ENCODE measurements around the gene NHS. TPM values are rescaled to one million over a fixed set of nuclear protein-coding genes. Genes with fewer than 3 reads are reported as not detected.

Gene NHS
- total and polyA plus RNA-seq, 5 donors, result 0.61 to 1.7 (median 1.6) TPM

GRCh38 chrX:17587366-17587765 lies 212.4 kb downstream of the NHS start:
- ATAC-seq (no peak), DNase-seq (no peak)
- Histone ChIP-seq H3K4me3 (ENCODE audit: low read length) (no peak overlapping the region), H3K4me1 (ENCODE audit: control insufficient read depth, insufficient read depth, low read length) (peaks cover 3% of the 10 kb centered on the region), H3K9me3 (ENCODE audit: control insufficient read depth, low read length) (no peaks in the 10 kb centered on the region), H3K27me3 (ENCODE audit: control insufficient read depth, insufficient read depth) (no peaks in the 10 kb centered on the region), H3K27ac (ENCODE audit: low read length) (no peak overlapping the region)
- WGBS, result 95% methylated on average over 6 of the region's 6 CpGs
- intact Hi-C loops (cut with DNase I), result no loop called here

- no peaks in the 10 kb centered on the region for H3K9me3 ChIP-seq (ENCODE audit: control insufficient read depth, low read length)
- intact Hi-C loops (cut with DNase I), result no loop called here
Measured at GRCh38 chrX:17588303-17588702, 213.3 kb downstream of the NHS start.

GRCh38 chrX:17590892-17591740 lies 216.1 kb downstream of the NHS start:
- H3K27me3 ChIP-seq (ENCODE audit: control insufficient read depth, insufficient read depth), result no peaks in the 10 kb centered on the region
- intact Hi-C loops (cut with DNase I), result loop anchor here in 2 of 4 donors (10.0 kb wide), 2 partner anchors 56 to 346 kb away; no protein-coding TSS in a partner anchor
- H3K27ac ChIP-seq (ENCODE audit: low read length), result no peak overlapping the region
- 35% methylated on average over 9 of the region's 9 CpGs for WGBS
- peaks cover 3% of the 10 kb centered on the region for H3K4me1 ChIP-seq (ENCODE audit: control insufficient read depth, insufficient read depth, low read length)
- no peaks in the 10 kb centered on the region for H3K9me3 ChIP-seq (ENCODE audit: control insufficient read depth, low read length)
- ATAC-seq (peak; percentile 88 to 90), DNase-seq (peak; percentile 44 to 75 (median 70))
- no peak overlapping the region for H3K4me3 ChIP-seq (ENCODE audit: low read length)

More at GRCh38 chrX:17588303-17588702, 213.3 kb downstream of the NHS start:
- WGBS, result 82% methylated on average over 3 of the region's 3 CpGs
- Histone ChIP-seq H3K27ac (ENCODE audit: low read length) (no peak overlapping the region), H3K27me3 (ENCODE audit: control insufficient read depth, insufficient read depth) (no peaks in the 10 kb centered on the region), H3K4me3 (ENCODE audit: low read length) (no peak overlapping the region), H3K4me1 (ENCODE audit: control insufficient read depth, insufficient read depth, low read length) (peaks cover 3% of the 10 kb centered on the region)
- ATAC-seq (no peak), DNase-seq (no peak)

DNA sequence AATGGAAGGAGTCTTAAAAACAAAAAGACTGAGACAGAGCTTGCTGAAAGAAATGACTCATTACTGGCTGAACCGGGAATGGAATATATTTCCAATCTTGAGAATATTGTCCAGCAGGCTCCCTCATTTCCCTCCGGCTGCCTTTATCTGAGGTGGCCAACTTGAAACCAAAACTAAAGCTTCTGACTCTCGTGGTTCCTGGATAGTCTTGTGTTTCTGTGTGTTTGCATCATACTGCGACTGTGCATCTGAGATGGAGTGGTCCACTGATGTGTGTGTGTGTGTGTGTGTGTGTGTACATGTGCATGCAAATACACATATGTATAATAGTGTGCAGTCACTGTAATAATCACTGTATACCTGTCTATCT lies 216.7 kb downstream of the NHS start:
- Histone ChIP-seq H3K4me1 (ENCODE audit: control insufficient read depth, insufficient read depth, low read length) (peaks cover 5% of the 10 kb centered on the region), H3K9me3 (ENCODE audit: control insufficient read depth, low read length) (no peaks in the 10 kb centered on the region), H3K27ac (ENCODE audit: low read length) (no peak overlapping the region), H3K4me3 (ENCODE audit: low read length) (no peak overlapping the region), H3K27me3 (ENCODE audit: control insufficient read depth, insufficient read depth) (no peaks in the 10 kb centered on the region)
- ATAC-seq, result peak; percentile 62 to 71
- intact Hi-C loops (cut with DNase I), result loop anchor here in 2 of 4 donors (10.0 kb wide), 2 partner anchors 57 to 347 kb away; no protein-coding TSS in a partner anchor
- no peak for DNase-seq
- WGBS, result 39% methylated on average over 4 of the region's 4 CpGs

DNA sequence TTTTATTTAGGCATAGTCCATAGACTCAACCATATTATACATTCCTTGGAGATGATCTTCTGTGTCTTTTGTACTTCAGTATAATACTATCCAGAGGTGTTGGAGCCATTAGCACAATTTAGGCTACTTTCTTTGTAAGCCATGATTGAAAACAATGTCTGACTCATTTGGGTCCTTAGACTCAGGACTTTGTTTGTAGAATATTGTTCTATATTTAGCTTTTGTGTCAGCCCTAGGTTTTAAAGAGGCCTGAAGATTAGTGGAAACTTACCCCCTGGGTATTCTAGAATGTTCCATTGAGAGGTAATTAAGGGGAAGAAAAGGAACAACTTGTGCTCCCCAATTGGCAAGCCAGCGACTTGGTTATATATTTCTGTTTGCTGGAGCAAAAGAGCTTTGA lies 217.1 kb downstream of the NHS start:
- intact Hi-C loops (cut with DNase I), result loop anchor here in 2 of 4 donors (10.0 kb wide), 2 partner anchors 57 to 347 kb away; no protein-coding TSS in a partner anchor
- Histone ChIP-seq H3K4me1 (ENCODE audit: control insufficient read depth, insufficient read depth, low read length) (peaks cover 5% of the 10 kb centered on the region), H3K27me3 (ENCODE audit: control insufficient read depth, insufficient read depth) (no peaks in the 10 kb centered on the region), H3K27ac (ENCODE audit: low read length) (no peak overlapping the region), H3K9me3 (ENCODE audit: control insufficient read depth, low read length) (no peaks in the 10 kb centered on the region), H3K4me3 (ENCODE audit: low read length) (no peak overlapping the region)
- DNase-seq, result no peak
- 43% methylated on average over 1 of the region's 1 CpG for WGBS
- ATAC-seq, result peak; percentile 36 to 44

- Histone ChIP-seq H3K9me3 (ENCODE audit: control insufficient read depth, low read length) (no peaks in the 10 kb centered on the region), H3K27me3 (ENCODE audit: control insufficient read depth, insufficient read depth) (no peaks in the 10 kb centered on the region), H3K4me1 (ENCODE audit: control insufficient read depth, insufficient read depth, low read length) (peaks cover 7% of the 10 kb centered on the region), H3K27ac (ENCODE audit: low read length) (no peak overlapping the region), H3K4me3 (ENCODE audit: low read length) (no peak overlapping the region)
- 100% methylated on average over 2 of the region's 2 CpGs for WGBS
- intact Hi-C loops (cut with DNase I), result loop anchor here in 2 of 4 donors (10.0 kb wide), 2 partner anchors 60 to 350 kb away; no protein-coding TSS in a partner anchor
- DNase-seq (no peak), ATAC-seq (no peak)
Measured at GRCh38 chrX:17594693-17595092, 219.7 kb downstream of the NHS start.

DNA sequence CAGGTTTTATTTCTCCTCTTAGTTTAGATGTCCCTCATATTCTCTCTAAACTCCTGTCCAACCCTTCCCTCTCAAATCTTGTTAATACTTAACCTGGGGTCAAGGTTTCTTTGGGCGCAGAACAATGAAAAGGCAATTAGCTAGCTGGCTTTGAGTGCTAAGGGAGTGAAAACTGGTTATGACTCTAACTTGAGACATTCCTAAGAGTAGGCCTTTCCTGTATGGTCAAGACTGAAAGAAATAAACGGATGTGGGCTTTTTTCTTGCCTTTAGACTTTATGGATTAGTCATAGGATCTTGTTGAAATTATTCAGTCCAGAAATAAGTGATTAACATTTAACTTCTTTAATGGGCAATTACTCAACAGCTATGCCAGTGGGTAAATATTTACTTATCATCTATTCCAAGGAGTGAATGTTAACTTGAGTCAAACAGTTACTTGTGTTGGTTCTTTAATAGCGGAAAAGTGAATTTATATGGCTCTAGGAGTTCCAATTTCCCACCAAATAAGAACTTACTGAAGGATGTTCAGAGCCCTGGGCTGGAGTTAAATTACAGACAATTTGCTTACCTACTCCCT lies 220.5 kb downstream of the NHS start:
- Histone ChIP-seq H3K27ac (ENCODE audit: low read length) (no peak overlapping the region), H3K4me1 (ENCODE audit: control insufficient read depth, insufficient read depth, low read length) (peaks cover 7% of the 10 kb centered on the region), H3K9me3 (ENCODE audit: control insufficient read depth, low read length) (no peaks in the 10 kb centered on the region), H3K27me3 (ENCODE audit: control insufficient read depth, insufficient read depth) (no peaks in the 10 kb centered on the region), H3K4me3 (ENCODE audit: low read length) (no peak overlapping the region)
- intact Hi-C loops (cut with DNase I), result loop anchor here in 2 of 4 donors (10.0 kb wide), 2 partner anchors 61 to 351 kb away; no protein-coding TSS in a partner anchor
- ATAC-seq, result no peak
- DNase-seq, result no peak
- WGBS, result 87% methylated on average over 3 of the region's 3 CpGs

- intact Hi-C loops (cut with DNase I), result loop anchor here in 2 of 4 donors (10.0 kb wide), 2 partner anchors 61 to 351 kb away; no protein-coding TSS in a partner anchor
- H3K27ac ChIP-seq (ENCODE audit: low read length), result no peak overlapping the region
Measured at GRCh38 chrX:17596061-17596460, 221.1 kb downstream of the NHS start.

DNA sequence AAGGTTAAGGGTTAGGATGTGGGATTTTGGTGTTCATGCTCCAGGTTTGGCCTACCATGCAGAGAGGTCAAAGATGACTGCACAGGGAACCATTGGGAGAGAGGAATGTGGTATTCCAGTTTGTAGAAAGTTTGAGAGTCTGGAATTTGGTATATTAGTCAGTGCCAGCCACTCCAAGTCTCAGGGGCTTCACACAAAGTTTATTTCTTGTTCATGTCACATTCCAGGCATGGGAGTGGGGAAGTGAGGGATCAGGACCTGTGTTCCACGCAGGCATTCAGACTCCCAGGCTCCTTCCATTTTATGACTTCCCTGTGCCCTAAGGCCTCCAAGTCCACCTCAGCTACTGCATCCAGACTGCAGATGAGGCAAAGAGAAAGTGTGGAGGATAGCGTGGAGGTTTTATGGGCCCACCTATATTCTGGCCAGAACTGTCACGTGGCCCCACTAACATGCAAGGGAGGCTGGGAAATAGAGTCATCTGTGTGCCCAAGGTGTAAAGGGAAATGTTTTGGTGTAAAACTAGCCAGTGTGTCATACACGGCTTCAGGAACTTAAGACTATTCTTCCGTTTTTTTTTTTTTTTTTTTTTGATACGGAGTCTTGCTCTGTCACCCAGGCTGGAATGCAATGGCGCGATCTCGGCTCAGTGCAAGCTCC lies 221.7 kb downstream of the NHS start:
- no peak for ATAC-seq
- H3K9me3 ChIP-seq (ENCODE audit: control insufficient read depth, low read length), result no peaks in the 10 kb centered on the region
- no peak overlapping the region for H3K4me3 ChIP-seq (ENCODE audit: low read length)
- no peak for DNase-seq
- H3K27ac ChIP-seq (ENCODE audit: low read length), result no peak overlapping the region
- WGBS, result 81% methylated on average over 8 of the region's 9 CpGs
- intact Hi-C loops (cut with DNase I), result loop anchor here in 2 of 4 donors (10.0 kb wide), 2 partner anchors 62 to 352 kb away; no protein-coding TSS in a partner anchor
- no peaks in the 10 kb centered on the region for H3K27me3 ChIP-seq (ENCODE audit: control insufficient read depth, insufficient read depth)
- peaks cover 7% of the 10 kb centered on the region for H3K4me1 ChIP-seq (ENCODE audit: control insufficient read depth, insufficient read depth, low read length)

More at GRCh38 chrX:17596061-17596460, 221.1 kb downstream of the NHS start:
- peaks cover 7% of the 10 kb centered on the region for H3K4me1 ChIP-seq (ENCODE audit: control insufficient read depth, insufficient read depth, low read length)
- no peak for DNase-seq
- no peak for ATAC-seq
- H3K9me3 ChIP-seq (ENCODE audit: control insufficient read depth, low read length), result no peaks in the 10 kb centered on the region
- no peak overlapping the region for H3K4me3 ChIP-seq (ENCODE audit: low read length)
- no peaks in the 10 kb centered on the region for H3K27me3 ChIP-seq (ENCODE audit: control insufficient read depth, insufficient read depth)

GRCh38 chrX:17597327-17597726 lies 222.3 kb downstream of the NHS start:
- Histone ChIP-seq H3K4me3 (ENCODE audit: low read length) (no peak overlapping the region), H3K4me1 (ENCODE audit: control insufficient read depth, insufficient read depth, low read length) (peaks cover 7% of the 10 kb centered on the region), H3K27me3 (ENCODE audit: control insufficient read depth, insufficient read depth) (no peaks in the 10 kb centered on the region), H3K9me3 (ENCODE audit: control insufficient read depth, low read length) (no peaks in the 10 kb centered on the region), H3K27ac (ENCODE audit: low read length) (peak overlapping the region; percentile 61)
- DNase-seq (no peak), ATAC-seq (peak; percentile 15 to 24)
- WGBS, result 40% methylated on average over 7 of the region's 7 CpGs
- intact Hi-C loops (cut with DNase I), result loop anchor here in 2 of 4 donors (10.0 kb wide), 2 partner anchors 63 to 353 kb away; no protein-coding TSS in a partner anchor
